Smooth muscle cell of the coronary artery (primary cell): ENCODE measurements around the gene DYNLL2. TPM values are rescaled to one million over a fixed set of nuclear protein-coding genes. Genes with fewer than 3 reads are reported as not detected.

Experiments
- total RNA-seq: library from RNA; depleted of rRNA; stranded (reverse); fragments of >200 nt; gene quantifications from 2 replicates; pipeline ENCODE4 v1.2.3, GENCODE V29; 2014; ENCODE audit warnings: low replicate concordance

DYNLL2 gene
- total RNA-seq: 12.9 and 24.9 TPM in 2 replicates

GRCh38 chr17:58082870-58083490, at the start of gene DYNLL2:
DYNLL2 (plus strand) TSS chr17:58083419; CDS start chr17:58087091, 3,672 bp downstream.

Other genes starting within 250 kb of the DYNLL2 start
- gene MRPS23, start 233.4 kb upstream of the DYNLL2 start, total RNA-seq: 31.4 and 54.5 TPM in 2 replicates
- 6.2 and 9.4 TPM in 2 replicates for gene CUEDC1, start 128.0 kb upstream of the DYNLL2 start, total RNA-seq
- gene VEZF1, start 95.2 kb upstream of the DYNLL2 start, total RNA-seq: 17.3 and 20.8 TPM in 2 replicates
- 421 and 590 TPM in 2 replicates for gene SRSF1, start 76.2 kb upstream of the DYNLL2 start, total RNA-seq
- not detected in 2 replicates for gene OR4D1, start 65.0 kb downstream of the DYNLL2 start, total RNA-seq
- gene OR4D2, start 83.6 kb downstream of the DYNLL2 start, total RNA-seq: not detected in 2 replicates
- not detected in 2 replicates for gene EPX, start 109.3 kb downstream of the DYNLL2 start, total RNA-seq
- 8.2 and 12.9 TPM in 2 replicates for gene MKS1, start 135.8 kb downstream of the DYNLL2 start, total RNA-seq
- not detected in 2 replicates for gene LPO, start 155.2 kb downstream of the DYNLL2 start, total RNA-seq
- under 0.01 TPM in 1 of 2 replicates, not detected in the other for gene MPO, start 197.5 kb downstream of the DYNLL2 start, total RNA-seq
- gene TSPOAP1, start 245.4 kb downstream of the DYNLL2 start, total RNA-seq: under 0.01 TPM in 2 replicates